NCI-H2029 treated with DMSO at 0.1 percent for 48 hours (cell line): Measurements from ENCODE around the gene AQP12A.

Experiments
- DNase-seq: peaks from one replicate; lab custom pipeline; 2025; lab: John Stamatoyannopoulos, UW

The AQP12A gene

GRCh38 chr2:240745456-240745855, 53.8 kb downstream of the AQP12A start:
- no peak for DNase-seq

- no peak for DNase-seq
Measured at GRCh38 chr2:240745962-240746361, 54.3 kb downstream of the AQP12A start.

GRCh38 chr2:240746671-240747070, 55.0 kb downstream of the AQP12A start:
- no peak for DNase-seq

GRCh38 chr2:240747256-240747655, 55.6 kb downstream of the AQP12A start:
- DNase-seq, result no peak
